ENCODE data around the gene NFATC1.
"Not testable (repeated sequence)": the region's sequence is repeated elsewhere in the genome, so short reads cannot be mapped to it uniquely, and the experiment has no call there.

Gene NFATC1

GRCh38 chr18:79489899-79490625 lies 94.3 kb downstream of the NFATC1 start:
- DNase-seq (ENCODE audit: low spot score): no peak

GRCh38 chr18:79490626-79491041 lies 94.9 kb downstream of the NFATC1 start:
- no peak for DNase-seq (ENCODE audit: low spot score)

- no peak for DNase-seq (ENCODE audit: low spot score)
Measured at GRCh38 chr18:79491081-79491551, 95.4 kb downstream of the NFATC1 start.

- no peak for DNase-seq (ENCODE audit: low spot score)
Measured at GRCh38 chr18:79493211-79493800, 97.6 kb downstream of the NFATC1 start.

GRCh38 chr18:79493801-79494211 lies 98.1 kb downstream of the NFATC1 start:
- no peak for DNase-seq (ENCODE audit: low spot score)

GRCh38 chr18:79494936-79495335 lies 99.2 kb downstream of the NFATC1 start:
- DNase-seq (ENCODE audit: low spot score): no peak

- no peak for DNase-seq (ENCODE audit: low spot score)
Measured at GRCh38 chr18:79495591-79496071, 99.9 kb downstream of the NFATC1 start.

- no peak for DNase-seq (ENCODE audit: low spot score)
Measured at GRCh38 chr18:79496237-79496977, 100.7 kb downstream of the NFATC1 start.

GRCh38 chr18:79496978-79497637 lies 101.4 kb downstream of the NFATC1 start:
- DNase-seq (ENCODE audit: low spot score): no peak

GRCh38 chr18:79497638-79498081 lies 101.9 kb downstream of the NFATC1 start:
- no peak for DNase-seq (ENCODE audit: low spot score)

- DNase-seq (ENCODE audit: low spot score): no peak
Measured at GRCh38 chr18:79498662-79499061, 102.9 kb downstream of the NFATC1 start.

GRCh38 chr18:79501006-79501405 lies 105.3 kb downstream of the NFATC1 start:
- DNase-seq (ENCODE audit: low spot score): no peak

- no peak for DNase-seq (ENCODE audit: low spot score)
Measured at GRCh38 chr18:79502782-79503181, 107.1 kb downstream of the NFATC1 start.

- no peak for DNase-seq (ENCODE audit: low spot score)
Measured at GRCh38 chr18:79503406-79503805, 107.7 kb downstream of the NFATC1 start.

- no peak for DNase-seq (ENCODE audit: low spot score)
Measured at GRCh38 chr18:79504034-79504433, 108.3 kb downstream of the NFATC1 start.

- DNase-seq (ENCODE audit: low spot score): not testable (repeated sequence)
Measured at GRCh38 chr18:79504495-79504894, 108.8 kb downstream of the NFATC1 start.

- DNase-seq (ENCODE audit: low spot score): not testable (repeated sequence)
Measured at GRCh38 chr18:79505465-79505864, 109.7 kb downstream of the NFATC1 start.

GRCh38 chr18:79506191-79507075 lies 110.7 kb downstream of the NFATC1 start:
- DNase-seq (ENCODE audit: low spot score): no peak

GRCh38 chr18:79507076-79507545 lies 111.4 kb downstream of the NFATC1 start:
- DNase-seq (ENCODE audit: low spot score): peak; percentile 76

- DNase-seq (ENCODE audit: low spot score): peak; percentile 81
Measured at GRCh38 chr18:79507546-79508480, 112.1 kb downstream of the NFATC1 start.

Measured in AG08396 (cell line).